NCI-H2171 (cell line): Measurements from ENCODE around the gene PHF23.
A peak's percentile ranks its signal among the peaks of the same experiment; 100 is the strongest.

Source experiments
- DNase-seq: peaks from one replicate; lab custom pipeline; 2025; lab: John Stamatoyannopoulos, UW

PHF23 gene

DNA sequence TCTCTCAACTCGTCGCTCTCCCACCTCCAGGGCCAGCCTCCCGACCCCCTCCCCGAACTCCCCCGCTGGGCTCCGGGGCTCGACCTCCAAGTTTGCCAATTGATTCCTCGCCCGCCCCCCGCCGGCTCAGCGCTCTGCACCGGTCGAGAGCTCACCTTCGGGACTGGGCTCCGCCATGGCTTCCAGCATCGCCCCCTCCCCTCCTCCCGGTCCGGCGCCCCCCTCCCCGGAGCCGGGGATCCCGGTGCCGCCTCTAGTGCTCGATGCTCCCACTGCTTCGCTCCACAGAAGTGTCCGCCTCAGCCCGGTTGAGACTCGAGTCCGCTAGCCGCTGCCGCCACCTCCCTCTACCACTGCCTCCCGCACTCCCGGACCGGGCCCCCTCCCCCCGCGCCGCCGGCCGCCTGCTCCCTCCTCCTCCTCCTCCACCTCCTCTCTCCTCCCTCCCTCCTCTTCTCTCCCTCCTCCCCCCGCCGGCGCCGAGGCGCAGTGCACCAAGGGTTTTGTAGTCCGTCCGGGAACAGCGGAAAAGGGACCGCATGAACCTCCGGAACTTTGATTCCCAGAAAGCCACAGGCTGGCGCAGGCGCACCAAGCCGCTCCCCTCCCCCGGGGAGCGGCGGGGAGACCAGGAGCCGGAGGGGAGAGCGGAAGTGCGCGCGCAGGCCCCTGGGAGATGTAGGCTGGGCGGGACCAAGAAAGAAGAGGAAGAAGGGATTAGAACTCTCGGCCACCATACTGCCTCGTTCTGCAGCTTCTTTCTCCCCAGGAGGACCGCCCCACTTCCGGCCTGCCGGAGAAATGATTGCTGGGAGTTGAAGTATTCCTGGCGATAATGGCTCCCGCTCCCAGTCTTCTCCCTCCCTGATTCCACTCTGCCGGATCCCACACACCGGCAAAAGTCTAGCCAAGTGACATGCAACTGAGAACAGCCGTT is at the start of gene PHF23:
TSS of gene PHF23 (minus strand) at position 367 of the 937 bp plus-strand sequence. CDS start at position 189, 178 bp downstream.
- peak; percentile 96 for DNase-seq

DNA sequence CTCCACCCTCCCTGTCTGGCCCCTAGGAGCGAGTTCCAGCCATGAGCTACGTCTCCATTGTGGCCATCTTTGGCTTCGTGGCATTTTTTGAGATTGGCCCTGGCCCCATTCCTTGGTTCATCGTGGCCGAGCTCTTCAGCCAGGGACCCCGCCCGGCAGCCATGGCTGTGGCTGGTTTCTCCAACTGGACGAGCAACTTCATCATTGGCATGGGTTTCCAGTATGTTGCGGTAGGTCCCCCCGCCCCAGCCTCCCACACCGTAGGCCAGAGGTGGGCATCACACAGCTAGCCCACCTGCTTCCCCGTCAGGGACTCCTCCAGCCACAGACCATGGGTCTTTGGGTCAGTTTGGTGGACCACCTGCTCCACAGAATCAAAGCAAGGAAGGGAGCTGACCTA is 46.4 kb upstream of the PHF23 start:
- no peak for DNase-seq

DNA sequence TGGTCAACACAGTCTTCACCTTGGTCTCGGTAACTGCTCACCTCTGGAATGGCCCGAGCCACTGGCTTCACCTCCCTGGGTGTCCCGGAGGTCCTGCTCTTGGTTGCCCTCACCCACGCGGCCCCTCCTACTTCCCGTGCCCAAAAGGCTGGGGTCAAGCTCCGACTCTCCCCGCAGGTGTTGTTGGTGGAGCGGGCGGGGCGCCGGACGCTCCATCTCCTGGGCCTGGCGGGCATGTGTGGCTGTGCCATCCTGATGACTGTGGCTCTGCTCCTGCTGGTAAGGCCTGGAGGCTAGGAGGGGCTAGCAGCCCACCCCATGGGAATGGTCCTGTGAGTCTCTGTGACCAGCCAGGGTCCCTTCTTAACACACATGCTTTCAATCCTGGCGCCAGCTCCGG is 45.7 kb upstream of the PHF23 start:
- no peak for DNase-seq

DNA sequence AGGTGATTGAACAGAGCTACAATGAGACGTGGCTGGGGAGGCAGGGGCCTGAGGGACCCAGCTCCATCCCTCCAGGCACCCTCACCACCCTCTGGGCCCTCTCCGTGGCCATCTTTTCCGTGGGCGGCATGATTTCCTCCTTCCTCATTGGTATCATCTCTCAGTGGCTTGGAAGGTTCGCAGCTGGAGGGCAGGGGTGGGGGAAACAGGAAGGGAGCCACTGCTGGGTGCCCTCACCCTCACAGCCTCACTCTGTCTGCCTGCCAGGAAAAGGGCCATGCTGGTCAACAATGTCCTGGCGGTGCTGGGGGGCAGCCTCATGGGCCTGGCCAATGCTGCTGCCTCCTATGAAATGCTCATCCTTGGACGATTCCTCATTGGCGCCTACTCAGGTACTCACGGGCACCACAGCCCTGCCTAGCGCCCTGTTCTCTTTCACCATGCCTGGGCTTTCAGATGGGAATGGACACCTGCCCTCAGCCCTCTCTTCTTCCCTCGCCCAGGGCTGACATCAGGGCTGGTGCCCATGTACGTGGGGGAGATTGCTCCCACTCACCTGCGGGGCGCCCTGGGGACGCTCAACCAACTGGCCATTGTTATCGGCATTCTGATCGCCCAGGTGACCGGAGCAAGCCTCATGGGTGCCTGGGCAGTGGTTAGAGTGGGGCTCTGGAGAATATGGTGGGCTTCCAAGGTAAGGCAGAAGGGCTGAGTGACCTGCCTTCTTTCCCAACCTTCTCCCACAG is 44.4 kb upstream of the PHF23 start:
- DNase-seq: no peak

DNA sequence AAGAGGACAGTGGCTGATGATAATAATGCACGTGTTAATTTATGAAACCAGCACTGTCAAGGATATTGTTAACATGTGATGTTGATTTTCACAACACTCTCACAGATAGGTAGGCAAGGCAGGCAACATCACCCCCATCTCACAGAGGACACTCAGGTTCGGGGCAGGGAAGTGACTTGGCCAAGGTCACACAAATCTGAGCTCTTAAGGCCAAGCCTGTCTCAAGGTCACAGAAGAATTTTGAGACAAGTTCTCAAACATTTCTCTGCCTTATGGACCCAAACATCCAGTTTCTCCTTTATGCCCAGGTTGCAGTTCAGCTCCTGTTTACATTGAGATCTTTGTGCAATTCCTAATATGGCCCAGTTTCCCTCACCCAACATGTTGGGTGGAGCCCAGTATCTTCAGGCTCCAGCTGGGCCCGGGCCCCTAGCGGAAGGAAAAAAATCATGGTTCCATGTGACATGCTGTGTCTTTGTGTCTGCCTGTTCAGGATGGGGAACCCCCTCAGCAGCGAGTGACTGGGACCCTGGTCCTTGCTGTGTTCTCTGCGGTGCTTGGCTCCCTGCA is 43.6 kb upstream of the PHF23 start:
- no peak for DNase-seq

DNA sequence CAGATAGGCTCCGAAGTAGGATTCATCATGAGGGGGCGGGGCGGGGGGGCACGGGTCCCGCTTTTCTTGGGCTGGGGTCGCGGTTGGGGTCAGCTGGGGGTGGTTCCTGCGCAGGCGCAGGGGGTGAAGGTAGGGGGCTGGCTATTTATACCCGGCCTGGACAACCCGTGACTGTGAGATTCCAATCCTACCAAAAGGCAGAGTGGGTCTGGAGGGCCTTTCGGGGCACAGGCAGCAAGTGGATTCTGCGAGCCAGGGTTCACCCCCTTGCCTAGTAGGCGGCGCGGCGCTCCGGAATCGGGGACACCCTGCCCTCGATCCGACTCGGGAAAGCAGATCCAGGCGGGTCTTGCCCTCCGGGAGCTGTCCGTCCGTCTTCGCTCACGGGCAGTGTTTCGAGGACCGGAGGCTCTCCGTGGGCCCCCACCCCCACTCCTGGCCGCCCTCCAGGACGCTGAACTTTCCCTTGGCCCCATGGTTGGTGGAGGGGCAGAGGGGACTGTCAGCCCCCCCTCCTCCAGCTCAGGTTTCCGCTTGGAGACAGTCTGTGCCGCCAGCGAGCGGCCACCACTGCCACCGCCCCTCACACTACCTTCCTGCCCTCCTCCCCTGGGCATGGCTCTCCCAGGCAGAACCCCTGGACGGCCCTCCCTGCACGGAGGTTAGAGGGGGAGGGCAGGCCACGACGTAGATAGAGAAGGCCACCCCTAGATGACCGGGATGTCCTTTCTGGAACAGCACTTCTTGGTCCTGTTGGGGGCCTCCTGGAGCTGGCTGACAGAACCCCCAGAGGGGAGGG is 42.9 kb upstream of the PHF23 start:
- no peak for DNase-seq

DNA sequence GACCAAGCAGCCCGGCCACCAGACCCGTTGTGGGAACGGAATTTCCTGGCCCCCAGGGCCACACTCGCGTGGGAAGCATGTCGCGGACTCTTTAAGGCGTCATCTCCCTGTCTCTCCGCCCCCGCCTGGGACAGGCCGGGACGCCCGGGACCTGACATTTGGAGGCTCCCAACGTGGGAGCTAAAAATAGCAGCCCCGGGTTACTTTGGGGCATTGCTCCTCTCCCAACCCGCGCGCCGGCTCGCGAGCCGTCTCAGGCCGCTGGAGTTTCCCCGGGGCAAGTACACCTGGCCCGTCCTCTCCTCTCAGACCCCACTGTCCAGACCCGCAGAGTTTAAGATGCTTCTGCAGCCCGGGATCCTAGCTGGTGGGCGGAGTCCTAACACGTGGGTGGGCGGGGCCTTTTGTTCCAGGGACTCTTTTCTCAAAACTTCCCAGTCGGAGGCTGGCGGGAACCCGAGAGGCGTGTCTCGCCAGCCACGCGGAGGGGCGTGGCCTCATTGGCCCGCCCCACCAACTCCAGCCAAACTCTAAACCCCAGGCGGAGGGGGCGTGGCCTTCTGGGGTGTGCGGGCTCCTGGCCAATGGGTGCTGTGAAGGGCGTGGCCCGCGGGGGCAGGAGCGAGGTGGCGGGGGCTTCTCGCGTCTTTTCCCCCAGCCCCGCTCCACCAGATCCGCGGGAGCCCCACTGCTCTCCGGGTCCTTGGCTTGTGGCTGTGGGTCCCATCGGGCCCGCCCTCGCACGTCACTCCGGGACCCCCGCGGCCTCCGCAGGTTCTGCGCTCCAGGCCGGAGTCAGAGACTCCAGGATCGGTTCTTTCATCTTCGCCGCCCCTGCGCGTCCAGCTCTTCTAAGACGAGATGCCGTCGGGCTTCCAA is 42.1 kb upstream of the PHF23 start, which contains the start of gene SLC2A4:
TSS of gene SLC2A4 (plus strand) at position 645 of the 879 bp plus-strand sequence. CDS start at position 862, 217 bp downstream.
- peak; percentile 98 for DNase-seq

DNA sequence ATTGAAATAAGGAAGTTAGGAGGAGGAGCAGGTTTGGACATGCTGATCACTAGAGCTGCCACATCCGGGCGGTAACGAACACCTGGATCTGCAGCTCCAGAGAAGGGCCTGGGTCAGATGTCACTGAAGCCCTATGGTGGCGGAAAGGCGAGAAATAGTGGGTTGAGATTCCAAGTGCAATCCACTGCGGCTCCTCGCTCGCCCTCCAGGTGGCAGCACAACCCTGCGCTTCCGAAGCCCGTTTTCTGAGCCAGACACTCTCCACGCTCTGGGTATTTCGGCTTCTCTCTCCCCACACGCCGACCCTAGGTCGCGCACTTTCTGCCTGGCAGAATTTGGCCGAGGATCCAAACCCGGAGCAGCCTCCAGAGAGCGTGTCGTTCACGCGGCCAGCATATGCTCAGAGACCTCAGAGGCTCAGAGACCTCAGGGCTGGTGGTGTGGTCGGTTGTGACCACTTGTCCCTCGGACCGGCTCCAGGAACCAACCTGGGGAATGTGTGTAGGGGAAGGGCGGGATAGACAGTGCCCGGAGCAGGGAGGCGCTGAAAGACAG is 41.3 kb upstream of the PHF23 start:
- DNase-seq: peak; percentile 83

DNA sequence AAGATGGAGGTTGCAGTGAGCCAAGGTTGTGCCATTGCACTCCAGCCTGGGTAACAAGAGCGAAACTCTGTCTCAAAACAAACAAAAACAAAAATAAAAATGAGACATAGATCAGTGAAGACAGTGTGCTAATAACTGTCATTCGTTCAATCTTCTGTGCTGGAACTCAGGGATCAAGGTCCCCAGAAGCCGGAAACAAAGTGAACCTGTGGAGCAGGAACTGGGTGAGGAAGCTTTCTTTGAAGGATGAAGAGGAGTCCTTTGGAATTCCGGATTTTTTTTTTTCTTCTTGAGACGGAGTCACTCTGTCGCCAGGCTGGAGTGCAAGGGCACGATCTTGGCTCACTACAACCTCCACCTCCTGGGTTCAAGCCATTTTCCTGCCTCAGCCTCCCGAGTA is 40.2 kb upstream of the PHF23 start:
- no peak for DNase-seq

DNA sequence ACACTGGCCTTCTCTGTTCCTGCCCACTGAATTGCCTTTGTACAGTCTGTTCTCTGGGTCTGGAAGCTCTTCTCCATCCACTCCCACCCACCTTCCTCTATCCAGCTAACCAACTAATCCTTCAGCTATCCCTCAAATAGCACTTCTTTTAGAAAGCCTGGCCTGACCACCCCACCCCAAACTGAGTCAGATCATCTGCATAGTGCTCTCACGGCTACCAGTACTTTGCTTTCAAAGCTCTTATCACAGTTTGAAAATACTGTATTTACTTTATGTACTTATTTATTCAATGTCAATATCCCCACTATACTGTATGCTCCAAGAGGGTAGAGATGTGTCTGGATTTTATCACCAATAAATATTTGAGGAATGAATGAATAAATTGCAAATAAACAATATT is 27.5 kb upstream of the PHF23 start:
- DNase-seq: no peak

DNA sequence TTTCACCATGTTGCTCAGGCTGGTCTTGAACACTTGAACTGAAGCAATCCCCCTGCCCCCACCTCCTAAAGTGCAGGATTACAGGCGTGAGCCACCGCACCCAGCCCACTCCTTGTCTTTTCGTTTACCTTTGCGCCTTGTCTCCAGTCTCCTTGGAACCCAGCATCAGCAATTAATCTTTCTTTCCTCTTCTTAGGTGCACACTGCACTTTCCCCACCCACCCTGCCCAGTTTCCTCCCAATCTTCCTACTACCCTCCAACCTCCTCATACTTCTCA is 24.5 kb upstream of the PHF23 start:
- no peak for DNase-seq

DNA sequence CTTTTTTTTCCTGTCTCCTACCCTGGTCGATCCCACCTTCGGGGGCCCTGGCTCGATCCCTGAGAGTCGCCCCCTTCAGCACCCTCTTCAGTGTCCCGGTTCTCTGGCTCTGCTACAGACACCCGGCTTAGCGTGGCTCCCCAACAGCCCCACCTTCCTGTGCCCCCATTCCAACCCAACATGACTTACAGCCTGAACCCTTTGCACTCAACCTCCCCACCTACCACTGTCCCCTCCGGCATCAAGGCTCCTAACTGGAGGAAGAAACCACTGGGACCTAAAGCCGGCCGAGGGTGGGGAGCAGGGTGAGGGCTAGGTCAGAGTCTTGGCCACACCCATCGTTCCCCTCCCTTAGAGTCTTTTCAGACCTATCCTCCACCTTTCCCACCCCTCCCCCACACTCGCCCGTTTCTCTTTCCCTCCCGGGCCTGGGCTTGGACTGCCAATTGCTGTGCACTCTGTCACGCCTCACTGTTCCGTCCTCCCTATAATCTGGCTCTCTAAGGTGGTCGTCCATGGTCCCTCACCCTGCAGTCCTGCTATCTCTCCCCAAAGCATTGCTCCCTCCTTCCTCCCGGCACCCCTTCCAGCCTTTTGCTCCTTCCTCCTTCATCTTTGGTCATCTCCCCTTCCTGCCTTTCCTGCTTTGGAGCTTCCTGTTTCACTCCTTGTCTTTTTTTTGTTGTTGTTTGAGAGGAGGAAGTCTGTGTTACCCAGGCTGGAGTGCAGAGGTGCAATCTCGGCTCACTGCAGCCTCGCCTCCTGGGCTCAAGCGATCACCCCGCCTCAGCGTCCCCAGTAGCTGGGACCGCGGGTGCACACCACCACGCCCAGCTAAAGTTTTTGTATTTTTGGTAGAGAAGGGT is 23.9 kb upstream of the PHF23 start:
- DNase-seq: no peak

DNA sequence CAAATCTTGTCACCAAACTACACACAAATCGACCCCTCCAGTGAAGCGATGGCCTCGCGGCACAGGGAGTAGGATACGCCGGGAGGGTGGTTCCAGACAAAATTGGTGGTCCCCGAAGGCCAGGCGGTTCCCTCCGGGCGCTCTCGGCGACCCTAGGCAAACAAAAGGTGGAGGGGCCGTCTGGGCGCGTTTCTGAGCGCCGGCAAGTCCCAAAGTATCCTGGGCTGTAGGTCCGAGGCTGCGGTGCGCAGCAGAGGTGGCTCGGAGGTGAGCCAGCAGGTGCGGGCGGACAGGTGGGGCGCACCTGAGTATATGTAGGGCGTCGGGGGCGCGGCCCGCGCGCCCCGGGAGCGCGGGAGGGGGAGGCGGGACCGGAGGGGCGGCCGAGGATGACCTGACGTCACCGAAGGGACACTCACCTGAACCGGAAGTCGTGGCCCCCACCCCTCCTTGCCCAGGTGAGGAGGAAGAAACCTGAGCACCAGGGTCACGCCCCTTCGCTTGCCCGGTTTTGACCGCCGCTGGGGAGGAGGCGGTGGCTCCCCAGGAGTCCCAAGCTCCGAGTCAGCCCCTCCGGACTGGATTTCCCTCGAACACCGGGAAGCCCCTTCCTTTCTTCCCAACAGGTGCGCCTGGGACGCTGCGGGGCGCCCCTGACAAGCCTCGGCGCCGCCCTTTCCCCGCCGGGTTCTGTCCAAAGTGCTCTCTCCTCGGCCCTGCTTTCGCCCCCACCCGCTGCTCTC is 23.1 kb upstream of the PHF23 start, which contains the start of gene CLDN7:
TSS of gene CLDN7 (minus strand) at position 287 of the 743 bp plus-strand sequence. CDS start 435 bp downstream, outside the sequence.
- peak; percentile 63 for DNase-seq

DNA sequence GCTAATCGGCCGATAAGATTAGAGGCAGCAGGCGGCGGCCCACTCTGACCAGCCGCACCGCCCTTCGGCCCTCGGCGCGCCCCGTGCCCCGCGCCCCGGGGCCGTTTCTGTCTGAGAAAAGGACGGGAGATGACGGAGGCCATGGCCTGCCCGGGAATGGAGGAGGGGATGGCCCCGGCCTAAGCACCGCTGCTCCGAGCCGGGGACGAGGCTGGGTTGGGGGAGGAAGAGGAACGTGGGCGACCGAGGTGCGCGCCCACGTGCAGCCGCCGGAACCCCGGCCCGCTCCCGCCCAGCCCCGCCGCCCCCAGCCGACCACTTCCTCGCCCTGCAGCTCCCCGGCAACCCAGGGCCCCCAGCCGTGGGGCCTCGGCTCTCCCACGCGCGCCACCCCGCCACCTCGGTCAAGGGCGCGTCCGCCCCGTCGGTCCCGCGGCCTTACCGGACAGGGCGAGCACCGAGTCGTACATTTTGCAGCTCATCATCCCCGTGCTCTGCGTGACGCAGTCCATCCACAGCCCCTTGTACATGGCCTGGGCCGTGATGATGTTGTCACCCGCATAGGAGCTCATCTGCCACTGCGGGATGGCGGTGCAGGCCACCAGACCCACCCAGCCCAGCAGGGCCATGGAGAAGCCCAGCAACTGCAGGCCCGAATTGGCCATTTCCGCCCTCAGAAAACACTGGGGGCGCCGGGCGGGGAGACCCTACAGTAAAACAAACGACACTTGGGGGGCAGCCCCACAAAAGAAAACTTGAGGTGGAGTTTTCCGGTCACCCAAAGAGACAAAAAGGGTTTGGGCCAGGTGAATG is 22.3 kb upstream of the PHF23 start:
- no peak for DNase-seq

DNA sequence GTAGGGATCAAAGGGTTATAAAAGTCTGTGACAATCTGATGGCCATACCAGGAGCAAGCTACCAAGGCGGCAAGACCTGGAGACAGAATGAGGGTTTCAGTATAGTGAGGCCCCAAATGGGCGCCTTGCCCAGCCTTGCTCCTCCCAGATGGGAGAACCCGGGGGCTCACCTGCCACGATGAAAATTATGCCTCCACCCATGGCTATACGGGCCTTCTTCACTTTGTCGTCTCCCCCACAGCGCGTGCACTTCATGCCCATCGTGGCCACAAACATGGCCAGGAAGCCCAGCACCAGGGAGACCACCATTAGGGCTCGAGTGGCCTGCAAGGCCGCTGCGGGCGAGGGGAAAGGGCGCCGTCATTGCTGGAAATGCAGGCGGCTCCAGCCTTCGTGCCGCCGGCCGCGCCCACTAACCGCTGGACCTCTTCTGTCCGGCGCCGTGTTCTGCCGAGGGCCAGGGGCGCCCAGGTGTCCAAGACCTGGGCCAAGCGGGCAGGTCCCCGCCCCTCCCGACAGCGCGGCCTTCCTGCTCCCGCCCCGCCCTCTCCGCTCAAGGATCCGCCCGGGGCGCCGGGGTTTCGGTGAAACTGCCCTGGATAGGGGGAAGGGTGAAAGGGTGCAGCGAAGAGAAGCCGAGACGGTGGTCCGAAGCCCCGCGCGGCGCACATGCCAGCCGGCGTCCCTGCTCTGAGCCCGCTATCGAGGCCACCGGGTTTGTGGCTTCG is 21.6 kb upstream of the PHF23 start:
- peak; percentile 14 for DNase-seq

DNA sequence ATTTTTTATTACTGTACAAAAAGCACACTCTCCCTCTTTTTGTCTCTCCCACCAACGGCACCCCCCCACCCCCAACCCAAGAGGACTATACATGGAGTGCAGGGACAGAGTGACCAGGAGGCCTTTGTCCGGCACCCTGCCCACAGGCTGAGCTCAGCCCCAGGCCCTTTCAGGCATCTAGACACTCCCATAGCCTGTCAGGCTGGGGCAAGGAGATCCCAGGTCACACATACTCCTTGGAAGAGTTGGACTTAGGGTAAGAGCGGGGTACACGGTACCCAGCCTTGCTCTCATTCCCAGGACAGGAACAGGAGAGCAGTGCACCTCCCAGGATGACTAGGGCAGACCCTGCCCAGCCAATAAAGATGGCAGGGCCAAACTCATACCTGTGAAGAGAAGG is 20.9 kb upstream of the PHF23 start:
- no peak for DNase-seq

DNA sequence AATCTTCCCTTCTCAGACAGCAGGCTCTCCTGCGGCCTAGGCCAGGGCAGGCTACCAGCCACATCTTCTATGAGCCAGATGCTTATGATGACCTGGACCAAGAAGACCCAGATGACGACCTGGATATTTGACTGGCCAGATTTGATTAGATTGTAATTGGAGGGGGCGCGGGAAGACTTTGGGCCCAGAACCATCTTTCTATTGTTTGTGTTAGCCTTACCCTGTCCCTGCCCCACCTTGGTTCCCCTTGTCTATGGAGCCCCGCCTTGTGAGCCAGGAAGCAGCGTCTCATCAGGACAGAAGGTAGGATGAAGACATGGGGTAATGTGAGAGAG is 20.3 kb upstream of the PHF23 start:
- DNase-seq: no peak
